ENCODE data around the gene PIK3C2G. TPM values are rescaled to one million over a fixed set of nuclear protein-coding genes. Genes with fewer than 3 reads are reported as not detected.

The PIK3C2G gene
- total and polyA plus RNA-seq, 10 of the 15 experiments (the other 5 are each of a cell fraction or from before 2014, with no cell fraction given): not detected

- Histone ChIP-seq H3K27me3 (replicated peaks in 1 of 2; ENCODE audit: control insufficient read depth in 2 of 2, insufficient read depth in 2 of 2, low read length in 1 of 2) (no peaks in the 10 kb centered on the region; a peak in 1 of 4 replicates), H3K79me2 (ENCODE audit: control insufficient read depth, insufficient read depth, low read length) (no peaks in the 10 kb centered on the region), H3K27ac (ENCODE audit: control insufficient read depth, insufficient read depth) (no peak overlapping the region), H3K9me3 (replicated peaks; ENCODE audit: control insufficient read depth, insufficient read depth, low read length) (no peaks in the 10 kb centered on the region), H3K4me1 (ENCODE audit: control insufficient read depth, insufficient read depth, low read length) (no peaks in the 10 kb centered on the region), H3K36me3 (ENCODE audit: control insufficient read depth in 2 of 2, insufficient read depth in 2 of 2, low read length in 1 of 2) (no peaks in the 10 kb centered on the region), H3K9ac (ENCODE audit: control insufficient read depth, insufficient read depth, low read length) (no peak overlapping the region), H2AFZ (ENCODE audit: control insufficient read depth, low read depth, low read length) (no peak overlapping the region), H3K4me2 (ENCODE audit: control insufficient read depth, insufficient read depth) (no peak overlapping the region), H3K4me3 (no peak overlapping the region), H4K20me1 (ENCODE audit: control insufficient read depth, insufficient read depth) (no peaks in the 10 kb centered on the region)
- intact Hi-C loops (cut with micrococcal nuclease; ENCODE audit: unreplicated experiment) (loop anchor here (10.0 kb wide), 1 partner anchor 304 kb away; no protein-coding TSS in a partner anchor), in situ Hi-C loops (cut with MboI) (no loop called here)
- FAIRE-seq (no peak), ATAC-seq (no peak), DNase-seq (ENCODE audit: low read depth, low spot score) (no peak)
- no TSS peak for BruUV-seq (replicated peaks)
- ChIA-PET RAD21 (ENCODE audit: unreplicated experiment) (no interaction called here), SMC1A (ENCODE audit: uncharacterized antibody, unreplicated experiment) (no interaction called here), POLR2A (no interaction called here), CTCF (no interaction called here)
- WGBS (ENCODE audit: insufficient coverage, insufficient replicate concordance, low lambda C conversion rate, missing lambda C conversion rate): 0% methylated on average over 1 of the region's 1 CpG
- no peak for TF ChIP-seq TAF1 (IDR thresholded peaks at IDR 0.05; ENCODE audit: borderline replicate concordance, low read depth, low read length)
- no peak for TF ChIP-seq SMC3 (IDR thresholded peaks at IDR 0.05; ENCODE audit: borderline replicate concordance, low read length)
- no peak for TF ChIP-seq CHD4 (IDR thresholded peaks at IDR 0.05)
- TF ChIP-seq NFXL1 (IDR thresholded peaks at IDR 0.05; ENCODE audit: borderline replicate concordance): no peak
- TF ChIP-seq TCF7 (IDR thresholded peaks at IDR 0.05; ENCODE audit: borderline replicate concordance): no peak
- TF ChIP-seq CBX3 (IDR thresholded peaks at IDR 0.05; ENCODE audit: borderline replicate concordance, low read depth): no peak
- no peak for TF ChIP-seq BRCA1 (IDR thresholded peaks at IDR 0.05; ENCODE audit: low read depth, low read length)
- TF ChIP-seq SMAD5 (IDR thresholded peaks at IDR 0.05; ENCODE audit: low read depth): no peak
Observed at GRCh38 chr12:18559242-18559641, 297.9 kb downstream of the PIK3C2G start.

- CTCF ChIA-PET: no interaction called here
- SMC1A ChIA-PET (ENCODE audit: uncharacterized antibody, unreplicated experiment): no interaction called here
- no peak for ATAC-seq
Observed at GRCh38 chr12:18562531-18562930, 301.2 kb downstream of the PIK3C2G start.

More at GRCh38 chr12:18562531-18562930, 301.2 kb downstream of the PIK3C2G start:
- Histone ChIP-seq H3K27ac (ENCODE audit: control insufficient read depth, insufficient read depth) (no peak overlapping the region), H3K4me2 (ENCODE audit: control insufficient read depth, insufficient read depth) (no peak overlapping the region), H3K4me3 (no peak overlapping the region), H2AFZ (ENCODE audit: control insufficient read depth, low read depth, low read length) (no peak overlapping the region), H4K20me1 (ENCODE audit: control insufficient read depth, insufficient read depth) (no peaks in the 10 kb centered on the region), H3K4me1 (ENCODE audit: control insufficient read depth, insufficient read depth, low read length) (no peaks in the 10 kb centered on the region), H3K27me3 (replicated peaks in 1 of 2; ENCODE audit: control insufficient read depth in 2 of 2, insufficient read depth in 2 of 2, low read length in 1 of 2) (no peaks in the 10 kb centered on the region), H3K9me3 (replicated peaks; ENCODE audit: control insufficient read depth, insufficient read depth, low read length) (no peaks in the 10 kb centered on the region), H3K79me2 (ENCODE audit: control insufficient read depth, insufficient read depth, low read length) (no peaks in the 10 kb centered on the region), H3K9ac (ENCODE audit: control insufficient read depth, insufficient read depth, low read length) (no peak overlapping the region), H3K36me3 (ENCODE audit: control insufficient read depth in 2 of 2, insufficient read depth in 2 of 2, low read length in 1 of 2) (no peaks in the 10 kb centered on the region)
- ChIA-PET RAD21 (ENCODE audit: unreplicated experiment) (no interaction called here), POLR2A (no interaction called here)
- DNase-seq (ENCODE audit: low read depth, low spot score) (no peak), FAIRE-seq (no peak)
- in situ Hi-C loops (cut with MboI) (no loop called here), intact Hi-C loops (cut with micrococcal nuclease; ENCODE audit: unreplicated experiment) (no loop called here)
- no TSS peak for BruUV-seq (replicated peaks)
- 0% methylated on average over 4 of the region's 4 CpGs for WGBS (ENCODE audit: insufficient coverage, insufficient replicate concordance, low lambda C conversion rate, missing lambda C conversion rate)
- no peak for TF ChIP-seq ZNF207 (IDR thresholded peaks at IDR 0.05; ENCODE audit: borderline replicate concordance)
- no peak for TF ChIP-seq IKZF1 (conservative IDR thresholded peaks at IDR 0.05)
- no peak for TF ChIP-seq NR2F1 (conservative IDR thresholded peaks at IDR 0.05)
- no peak for TF ChIP-seq YBX1 (IDR thresholded peaks at IDR 0.05)
- TF ChIP-seq BCL3 (IDR thresholded peaks at IDR 0.05; ENCODE audit: borderline replicate concordance, insufficient read depth, low read depth, low read length, poor library complexity, severe bottlenecking): no peak
- TF ChIP-seq CEBPZ (IDR thresholded peaks at IDR 0.05; ENCODE audit: low read depth, low read length): no peak

All from GM12878 (cell line).